Measurements from ENCODE around the gene MBD3.

MBD3 gene

GRCh38 chr19:1610579-1610978, 17.9 kb upstream of the MBD3 start:
- H3K36me3 ChIP-seq, result peaks cover 36% of the 10 kb centered on the region
- TF ChIP-seq CTCF (IDR thresholded peaks at IDR 0.05; ENCODE audit: low read depth, low read length), result no peak
- no peaks in the 10 kb centered on the region for H3K4me1 ChIP-seq
- no peaks in the 10 kb centered on the region for H3K27me3 ChIP-seq
- no peak overlapping the region for H3K4me3 ChIP-seq (ENCODE audit: low read depth, low read length)
- DNase-seq, result no peak
- no peaks in the 10 kb centered on the region for H3K9me3 ChIP-seq

GRCh38 chr19:1609680-1610474, 17.2 kb upstream of the MBD3 start:
- Histone ChIP-seq H3K4me3 (ENCODE audit: low read depth, low read length) (no peak overlapping the region), H3K9me3 (no peaks in the 10 kb centered on the region), H3K36me3 (peaks cover 29% of the 10 kb centered on the region), H3K4me1 (no peaks in the 10 kb centered on the region), H3K27me3 (no peaks in the 10 kb centered on the region)
- TF ChIP-seq CTCF (IDR thresholded peaks at IDR 0.05; ENCODE audit: low read depth, low read length), result no peak
- no peak for DNase-seq

GRCh38 chr19:1609103-1609396, 16.4 kb upstream of the MBD3 start:
- DNase-seq, result no peak
- H3K9me3 ChIP-seq, result no peaks in the 10 kb centered on the region
- H3K4me3 ChIP-seq (ENCODE audit: low read depth, low read length), result no peak overlapping the region
- no peaks in the 10 kb centered on the region for H3K27me3 ChIP-seq
- H3K36me3 ChIP-seq, result peaks cover 21% of the 10 kb centered on the region
- no peak for TF ChIP-seq CTCF (IDR thresholded peaks at IDR 0.05; ENCODE audit: low read depth, low read length)
- H3K4me1 ChIP-seq, result no peaks in the 10 kb centered on the region

- no peak for TF ChIP-seq CTCF (IDR thresholded peaks at IDR 0.05; ENCODE audit: low read depth, low read length)
- Histone ChIP-seq H3K4me3 (ENCODE audit: low read depth, low read length) (no peak overlapping the region), H3K36me3 (peaks cover 19% of the 10 kb centered on the region), H3K27me3 (no peaks in the 10 kb centered on the region), H3K9me3 (no peaks in the 10 kb centered on the region), H3K4me1 (no peaks in the 10 kb centered on the region)
- DNase-seq, result peak; percentile 45
These were observed 15.9 kb upstream of the MBD3 start for GRCh38 chr19:1608359-1609102.

GRCh38 chr19:1606138-1606651, 13.5 kb upstream of the MBD3 start:
- no peaks in the 10 kb centered on the region for H3K27me3 ChIP-seq
- H3K4me1 ChIP-seq, result no peaks in the 10 kb centered on the region
- TF ChIP-seq CTCF (IDR thresholded peaks at IDR 0.05; ENCODE audit: low read depth, low read length), result no peak
- H3K36me3 ChIP-seq, result peaks cover 14% of the 10 kb centered on the region
- no peak for DNase-seq
- H3K4me3 ChIP-seq (ENCODE audit: low read depth, low read length), result peak overlapping the region; percentile 66
- H3K9me3 ChIP-seq, result no peaks in the 10 kb centered on the region

All from BE2C (cell line).